Astrocyte of the spinal cord (primary cell): ENCODE measurements around the gene GRIN1.

Source experiments
- DNase-seq: peaks from one replicate; pipeline ENCODE4 v3.0.0; 2011; ENCODE audit warnings: low read depth, low spot score
- H3K4me3 ChIP-seq: 2 replicates; pipeline ENCODE4 v1.5.1; 2011; ENCODE audit warnings: low read depth, mild to moderate bottlenecking, low read length, moderate library complexity
- in situ Hi-C: cut with HindIII; loops from 2 replicates; pipeline ENCODE4 v1.10.0; 2017; ENCODE audit warnings: low sequenced_read_pairs
- TF ChIP-seq, protein P1 (sequence below): IDR thresholded peaks from 2 replicates; pipeline ENCODE4 v1.5.1; 2012; ENCODE audit warnings: low read depth, mild to moderate bottlenecking, low read length, inconsistent platforms

The GRIN1 gene

DNA sequence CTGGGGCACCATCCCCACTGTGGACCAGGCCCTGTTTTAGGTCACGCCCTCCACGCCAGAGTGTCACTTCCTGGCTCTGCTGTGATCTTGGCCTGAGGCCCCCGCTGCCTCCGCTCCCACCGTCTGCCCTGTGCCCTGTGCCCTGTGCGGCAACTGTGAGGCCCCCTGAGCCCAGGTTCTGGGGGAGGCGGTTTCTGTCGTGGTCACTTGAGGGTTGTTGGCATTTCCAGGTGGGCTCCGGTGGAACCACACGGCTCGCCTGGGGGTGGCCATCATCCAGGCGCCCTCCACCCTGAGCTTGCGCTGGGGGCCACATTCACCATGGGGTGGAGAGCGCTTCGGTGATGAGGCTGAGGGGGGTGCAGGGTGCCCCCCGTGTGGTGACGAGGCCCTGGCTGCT is 31.0 kb upstream of the GRIN1 start:
- in situ Hi-C loops: no loop called here
- DNase-seq: no peak
- H3K4me3 ChIP-seq: no peak overlapping the region
- TF ChIP-seq, protein P1, sequence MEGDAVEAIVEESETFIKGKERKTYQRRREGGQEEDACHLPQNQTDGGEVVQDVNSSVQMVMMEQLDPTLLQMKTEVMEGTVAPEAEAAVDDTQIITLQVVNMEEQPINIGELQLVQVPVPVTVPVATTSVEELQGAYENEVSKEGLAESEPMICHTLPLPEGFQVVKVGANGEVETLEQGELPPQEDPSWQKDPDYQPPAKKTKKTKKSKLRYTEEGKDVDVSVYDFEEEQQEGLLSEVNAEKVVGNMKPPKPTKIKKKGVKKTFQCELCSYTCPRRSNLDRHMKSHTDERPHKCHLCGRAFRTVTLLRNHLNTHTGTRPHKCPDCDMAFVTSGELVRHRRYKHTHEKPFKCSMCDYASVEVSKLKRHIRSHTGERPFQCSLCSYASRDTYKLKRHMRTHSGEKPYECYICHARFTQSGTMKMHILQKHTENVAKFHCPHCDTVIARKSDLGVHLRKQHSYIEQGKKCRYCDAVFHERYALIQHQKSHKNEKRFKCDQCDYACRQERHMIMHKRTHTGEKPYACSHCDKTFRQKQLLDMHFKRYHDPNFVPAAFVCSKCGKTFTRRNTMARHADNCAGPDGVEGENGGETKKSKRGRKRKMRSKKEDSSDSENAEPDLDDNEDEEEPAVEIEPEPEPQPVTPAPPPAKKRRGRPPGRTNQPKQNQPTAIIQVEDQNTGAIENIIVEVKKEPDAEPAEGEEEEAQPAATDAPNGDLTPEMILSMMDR: no peak

DNA sequence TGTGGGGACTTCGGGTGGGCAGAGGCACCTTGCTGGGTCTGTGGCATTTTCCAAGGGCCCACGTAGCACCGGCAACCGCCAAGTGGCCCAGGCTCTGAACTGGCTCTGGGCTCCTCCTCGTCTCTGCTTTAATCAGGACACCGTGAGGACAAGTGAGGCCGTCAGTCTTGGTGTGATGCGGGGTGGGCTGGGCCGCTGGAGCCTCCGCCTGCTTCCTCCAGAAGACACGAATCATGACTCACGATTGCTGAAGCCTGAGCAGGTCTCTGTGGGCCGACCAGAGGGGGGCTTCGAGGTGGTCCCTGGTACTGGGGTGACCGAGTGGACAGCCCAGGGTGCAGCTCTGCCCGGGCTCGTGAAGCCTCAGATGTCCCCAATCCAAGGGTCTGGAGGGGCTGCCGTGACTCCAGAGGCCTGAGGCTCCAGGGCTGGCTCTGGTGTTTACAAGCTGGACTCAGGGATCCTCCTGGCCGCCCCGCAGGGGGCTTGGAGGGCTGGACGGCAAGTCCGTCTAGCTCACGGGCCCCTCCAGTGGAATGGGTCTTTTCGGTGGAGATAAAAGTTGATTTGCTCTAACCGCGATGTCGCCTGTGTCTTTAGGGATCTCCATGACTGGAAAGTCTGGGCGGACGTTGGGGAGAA is 30.2 kb upstream of the GRIN1 start:
- H3K4me3 ChIP-seq: no peak overlapping the region
- TF ChIP-seq, protein P1: no peak
- no peak for DNase-seq
- in situ Hi-C loops: no loop called here

DNA sequence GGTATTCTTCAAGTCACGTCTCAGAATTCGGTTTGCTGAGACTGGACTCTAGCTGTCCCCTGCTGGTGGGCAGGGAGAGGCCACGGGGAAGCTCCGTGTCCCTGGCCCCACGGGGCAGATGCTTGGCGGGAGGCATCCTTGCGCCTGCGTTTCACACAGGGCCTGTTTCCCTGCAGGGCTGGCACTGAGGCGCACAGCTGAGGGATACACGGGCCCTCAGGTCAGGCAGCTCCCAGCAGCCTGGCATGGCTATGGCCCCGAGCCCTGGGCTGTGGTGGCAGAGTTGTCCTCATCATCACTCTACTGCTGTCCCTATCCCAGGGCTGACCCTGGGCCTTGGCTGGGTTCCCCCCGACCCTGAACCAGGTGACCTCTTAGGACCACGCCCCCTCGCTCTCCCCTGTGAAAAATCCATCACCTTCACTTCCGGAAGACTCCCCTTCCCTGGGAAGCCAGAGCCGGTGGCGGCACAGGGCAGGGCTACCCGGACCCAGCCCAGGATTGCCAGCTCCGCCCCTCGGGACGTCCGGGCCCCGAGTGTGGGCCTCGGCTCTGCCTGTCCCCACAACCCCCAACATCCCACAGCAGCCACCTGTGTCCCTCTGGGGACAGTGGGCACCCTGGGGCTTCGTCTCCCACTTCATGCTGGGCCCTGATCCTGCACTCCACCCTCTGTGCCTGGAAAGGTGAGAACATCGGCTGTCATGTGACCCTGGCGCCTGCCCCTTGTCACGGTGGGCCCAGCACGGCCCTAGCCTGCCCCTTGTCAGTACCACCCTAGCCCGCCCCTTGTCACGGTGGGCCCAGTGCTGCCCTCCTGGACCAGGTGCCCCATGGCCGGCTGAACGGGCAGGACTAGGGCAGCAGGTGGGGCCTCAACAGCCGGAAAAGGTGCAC is 29.5 kb upstream of the GRIN1 start:
- no peak overlapping the region for H3K4me3 ChIP-seq
- in situ Hi-C loops: no loop called here
- no peak for DNase-seq
- TF ChIP-seq, protein P1: no peak

DNA sequence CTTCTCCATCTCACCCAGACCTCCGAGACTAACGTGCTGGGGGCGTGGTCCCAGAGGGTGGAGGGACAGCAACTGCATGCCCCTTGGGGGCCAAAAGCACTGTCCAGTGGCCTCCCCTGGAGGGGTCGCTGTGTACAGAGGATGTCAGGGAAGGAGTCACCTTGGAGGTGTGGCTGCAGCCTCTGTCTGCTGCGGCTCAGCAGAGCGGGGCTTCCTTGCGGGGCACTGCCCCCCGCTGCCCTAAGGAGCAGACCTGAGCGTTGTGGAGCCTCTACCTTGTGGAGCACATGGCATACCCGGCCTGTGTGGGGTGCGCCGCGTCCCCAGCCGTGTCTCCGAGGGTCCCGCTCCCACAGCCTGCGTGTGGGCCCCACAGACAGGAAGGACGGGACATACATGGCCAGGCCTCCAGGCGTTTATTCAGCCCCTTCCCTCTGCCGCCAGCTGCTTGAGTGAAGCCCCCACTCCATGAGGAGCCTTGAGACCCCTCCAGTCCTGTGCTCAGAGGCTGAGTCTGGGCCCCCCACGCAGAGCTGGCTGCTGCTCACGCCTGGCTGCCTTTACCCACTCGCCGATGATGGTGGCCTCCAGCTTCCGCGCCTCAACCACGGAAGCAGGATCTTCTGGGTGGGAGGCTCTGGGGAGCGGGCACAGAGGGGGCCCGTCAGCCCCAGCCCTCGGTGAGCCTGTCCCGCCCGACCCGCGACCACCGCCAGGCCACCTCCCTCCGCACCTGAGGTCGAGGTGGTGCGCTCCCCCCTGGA is 28.6 kb upstream of the GRIN1 start:
- DNase-seq: no peak

DNA sequence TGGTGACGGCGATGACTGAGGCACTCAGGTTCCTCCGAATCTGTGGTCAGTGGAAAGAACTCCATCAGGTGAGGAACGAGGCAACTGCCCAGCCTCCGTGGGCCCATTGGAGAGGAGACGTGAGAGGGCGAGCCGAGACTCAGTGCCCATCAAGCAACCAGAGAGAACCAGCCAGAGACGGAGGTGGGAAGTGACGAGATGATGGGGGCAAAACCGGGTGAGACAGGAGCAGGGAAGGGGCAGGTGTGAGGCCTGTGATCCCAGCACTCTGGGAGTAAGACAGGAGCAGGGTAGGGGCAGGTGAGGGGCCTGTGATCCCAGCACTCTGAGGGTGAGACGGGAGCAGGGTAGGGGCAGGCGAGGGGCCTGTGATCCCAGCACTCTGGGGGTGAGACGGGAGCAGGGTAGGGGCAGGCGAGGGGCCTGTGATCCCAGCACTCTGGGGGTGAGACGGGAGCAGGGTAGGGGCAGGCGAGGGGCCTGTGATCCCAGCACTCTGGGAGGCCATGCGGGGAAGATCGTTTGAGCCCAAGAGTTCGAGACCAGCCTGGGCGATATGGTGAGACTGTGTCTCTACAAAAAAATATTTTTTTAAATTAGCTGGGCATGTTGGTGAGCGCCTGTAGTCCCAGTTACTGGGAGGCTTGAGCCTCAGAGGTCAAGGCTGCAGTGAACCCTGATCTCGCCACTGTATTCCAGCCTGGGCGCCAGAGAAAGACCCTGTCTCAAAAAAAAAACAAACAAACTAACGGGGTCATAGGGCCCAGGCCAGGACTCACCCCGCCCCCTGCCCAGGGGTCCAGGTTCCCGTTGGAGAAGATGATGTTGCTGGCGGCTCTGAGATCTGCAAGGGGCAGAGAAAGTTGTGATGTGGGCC is 27.8 kb upstream of the GRIN1 start:
- H3K4me3 ChIP-seq: no peak overlapping the region
- in situ Hi-C loops: no loop called here
- TF ChIP-seq, protein P1: no peak
- no peak for DNase-seq

More for the DNA sequence above, 28.6 kb upstream of the GRIN1 start:
- H3K4me3 ChIP-seq: no peak overlapping the region
- TF ChIP-seq, protein P1: no peak
- in situ Hi-C loops: no loop called here
